Hippocampal formation (tissue), 2 donors: ENCODE measurements around the gene SLC39A10.
"Not testable (repeated sequence)": the region's sequence is repeated elsewhere in the genome, so short reads cannot be mapped to it uniquely, and the experiment has no call there.

Experiments used
- DNase-seq, 2 donors: peaks; one replicate each; lab custom pipeline; 2025; lab: John Stamatoyannopoulos, UW

The SLC39A10 gene

GRCh38 chr2:195644708-195645107 lies 12.3 kb upstream of the SLC39A10 start:
- not testable (repeated sequence) for DNase-seq

- DNase-seq: no peak
Observed at GRCh38 chr2:195645413-195645812, 11.6 kb upstream of the SLC39A10 start.

DNA sequence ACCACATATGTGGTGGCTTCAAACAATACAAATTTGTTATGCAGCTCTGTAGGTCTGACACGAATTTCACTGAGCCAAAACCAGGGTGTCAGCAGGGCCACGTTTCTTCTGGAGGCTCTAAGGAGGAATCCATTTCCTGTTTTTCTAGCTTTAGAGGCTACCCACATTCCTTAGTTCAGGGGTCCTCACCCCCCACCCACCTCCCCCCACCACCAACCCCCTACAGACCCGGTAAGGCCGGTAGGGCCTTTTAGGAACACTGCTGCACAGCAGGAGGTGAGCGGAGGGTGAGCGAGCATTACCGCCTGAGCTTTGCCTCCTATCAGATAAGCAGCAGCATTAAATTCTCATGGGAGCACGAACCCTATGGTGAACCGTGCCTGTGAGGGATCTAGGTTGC lies 10.6 kb upstream of the SLC39A10 start:
- DNase-seq: no peak

DNA sequence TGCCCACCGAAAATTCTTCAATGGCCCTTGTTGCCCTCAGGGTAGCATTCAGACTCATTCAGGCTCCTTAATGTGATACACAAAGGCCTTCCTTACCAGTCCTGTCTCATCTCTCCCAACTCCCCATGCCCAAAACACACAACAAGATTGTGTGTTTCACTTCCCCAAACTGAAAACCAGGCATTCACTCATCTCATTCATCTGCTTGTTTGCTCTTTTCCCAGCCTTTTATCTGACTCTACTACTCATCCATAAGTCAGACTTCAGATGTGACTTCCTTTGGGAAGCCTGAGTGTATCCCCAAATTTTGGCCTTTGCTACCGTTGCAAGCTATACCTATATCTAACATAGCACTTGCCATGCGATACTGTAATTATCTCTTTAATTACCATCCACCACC lies 9.7 kb upstream of the SLC39A10 start:
- no peak for DNase-seq

DNA sequence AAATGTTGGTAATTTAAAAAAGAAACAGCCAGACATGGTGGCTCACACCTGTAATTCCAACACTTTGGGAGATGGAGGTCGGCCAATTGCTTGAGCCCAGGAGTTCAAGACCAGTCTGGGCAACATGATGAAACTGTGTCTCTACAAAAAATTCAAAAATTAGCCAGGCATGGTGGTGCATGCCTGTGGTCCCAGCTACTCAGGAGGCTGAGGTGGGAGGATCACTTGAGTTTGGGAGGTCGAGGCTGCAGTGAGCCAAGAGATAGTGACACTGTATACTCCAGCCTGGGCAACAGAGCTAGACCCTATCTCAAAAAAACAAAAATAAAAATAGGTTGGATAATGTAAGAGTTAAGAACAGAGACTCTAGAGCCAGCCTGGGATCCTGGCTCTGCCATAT lies 8.7 kb upstream of the SLC39A10 start:
- not testable (repeated sequence) for DNase-seq

DNA sequence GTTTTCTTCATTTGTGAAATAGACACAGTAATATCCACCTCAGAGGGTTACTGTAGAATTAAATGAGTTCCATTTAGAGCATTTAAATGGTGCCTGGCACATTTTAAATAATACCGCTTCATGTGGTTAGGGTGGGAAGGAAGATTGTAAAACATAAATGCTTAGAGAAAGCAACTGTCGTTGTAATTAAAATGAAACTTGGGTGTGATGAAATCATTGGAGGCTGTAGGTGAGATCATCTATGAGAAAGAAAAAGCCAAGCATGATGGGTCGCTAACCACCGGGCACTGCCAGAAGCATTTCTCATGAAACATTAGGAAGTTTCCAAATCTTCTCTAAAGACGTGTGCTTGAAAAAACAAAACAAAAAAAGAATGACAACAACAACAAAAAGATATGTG lies 8.2 kb upstream of the SLC39A10 start:
- DNase-seq: no peak

DNA sequence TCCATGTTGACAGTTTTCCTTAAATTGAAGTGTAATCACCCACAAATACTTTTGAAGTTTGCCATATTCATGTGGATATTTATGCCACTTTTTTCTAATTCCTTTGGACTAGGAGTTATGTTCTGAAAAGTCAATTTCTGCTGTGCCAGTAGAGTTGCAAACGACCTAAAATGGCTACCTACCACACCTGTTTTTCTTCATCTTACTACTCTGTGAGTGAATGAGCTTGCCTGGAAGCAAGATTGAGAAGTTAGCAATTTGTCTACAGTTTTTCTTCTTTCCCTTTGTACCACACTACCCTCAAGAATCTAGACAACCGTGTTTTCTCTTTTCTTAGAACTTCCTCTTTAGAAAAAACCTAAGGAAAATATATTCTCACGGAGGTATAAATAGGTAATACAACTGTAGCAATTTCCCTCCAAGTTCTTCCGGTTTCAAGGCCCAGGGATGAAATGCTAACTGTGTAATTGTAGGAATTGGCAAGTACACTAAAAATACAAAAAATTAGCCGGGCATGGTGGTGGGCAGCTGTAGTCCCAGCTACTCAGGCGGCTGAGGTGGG lies 7.3 kb upstream of the SLC39A10 start:
- DNase-seq: no peak

GRCh38 chr2:195651046-195651445 lies 6.0 kb upstream of the SLC39A10 start:
- DNase-seq: no peak

DNA sequence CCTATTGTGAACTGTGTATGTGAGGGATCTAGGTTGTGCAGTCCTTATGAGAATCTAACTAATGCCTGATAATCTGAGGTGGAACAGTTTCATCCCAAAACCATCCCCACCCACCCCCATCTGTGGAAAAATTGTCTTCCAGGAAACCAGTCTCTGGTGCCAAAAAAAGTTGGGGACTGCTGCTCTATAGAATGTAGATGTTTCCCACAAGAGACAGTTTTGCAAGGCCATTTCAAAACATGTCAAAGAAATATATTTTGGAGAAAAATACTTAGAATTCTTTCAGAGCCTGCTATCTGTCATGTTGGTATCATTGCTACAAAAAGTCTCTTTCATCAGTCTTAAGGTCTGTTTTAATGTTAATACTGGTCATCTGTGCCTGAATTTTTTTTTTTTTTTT lies 4.1 kb upstream of the SLC39A10 start:
- DNase-seq: no peak

GRCh38 chr2:195656161-195656858 lies 716 bp upstream of the SLC39A10 start:
- no peak for DNase-seq

DNA sequence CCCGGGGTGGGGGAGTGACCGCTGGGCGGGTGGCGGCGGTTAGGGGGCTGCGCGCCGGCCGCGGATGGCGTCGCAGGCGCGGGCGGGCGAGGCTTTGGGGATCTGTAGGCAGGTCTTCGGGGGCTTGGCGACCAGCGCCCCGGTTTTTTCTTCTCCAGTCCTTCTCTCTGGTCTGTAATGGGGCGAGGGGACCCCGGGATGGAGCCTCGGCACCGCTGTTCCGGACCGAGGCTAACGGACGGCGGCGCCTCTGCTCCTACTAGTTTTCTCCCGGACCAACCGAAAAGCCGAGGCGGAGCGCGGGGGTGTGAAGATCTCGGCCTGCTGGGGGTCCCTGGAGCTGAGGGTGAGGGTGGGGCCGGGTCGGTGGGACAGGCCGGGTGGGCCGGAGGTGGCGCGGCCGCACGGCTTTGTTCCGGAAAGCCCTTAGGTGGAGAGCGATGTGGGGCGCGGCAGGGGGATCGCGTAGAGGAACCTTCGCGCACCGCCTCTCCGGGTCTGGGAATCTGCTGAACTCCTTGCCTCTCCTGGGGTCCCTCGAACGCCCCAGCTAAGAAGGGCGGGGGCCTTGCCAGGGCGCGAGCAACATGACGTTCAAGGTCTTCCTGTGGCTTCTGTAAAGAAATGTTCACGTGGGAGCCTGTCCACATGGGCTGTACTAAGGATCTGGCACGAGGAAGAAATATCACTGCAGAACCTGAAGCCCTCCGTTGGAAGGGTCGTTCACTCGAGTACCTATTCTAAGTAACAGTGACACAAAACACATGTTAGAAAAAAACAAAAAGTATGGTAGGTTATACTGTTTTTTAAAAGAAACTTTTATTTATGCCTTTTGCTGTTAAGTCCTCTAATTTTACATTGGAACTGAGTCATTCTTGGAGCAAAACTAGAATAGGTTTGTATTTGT lies 861 bp downstream of the SLC39A10 start:
- DNase-seq: peak; percentile 39 to 60

GRCh38 chr2:195658541-195658890 lies 1.5 kb downstream of the SLC39A10 start:
- DNase-seq: no peak

DNA sequence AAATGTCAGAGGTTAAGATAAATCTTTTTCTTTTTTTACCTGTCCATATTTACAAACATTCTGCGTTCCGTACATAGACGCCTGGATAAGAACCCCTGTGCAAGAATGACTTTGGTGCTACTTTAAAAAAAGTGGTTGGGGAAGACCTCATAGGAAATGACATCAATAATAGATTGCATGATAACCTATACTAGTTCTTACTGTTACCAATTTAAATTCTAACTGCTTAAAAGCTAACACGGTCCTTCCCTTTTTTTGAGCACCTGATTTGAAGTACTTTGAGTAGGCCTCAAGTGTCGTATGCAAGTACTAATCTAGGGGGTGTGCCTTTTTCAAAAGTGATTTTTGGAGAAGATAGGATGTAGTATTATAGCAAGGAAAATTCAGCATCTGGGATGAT lies 2.1 kb downstream of the SLC39A10 start:
- no peak for DNase-seq

GRCh38 chr2:195659982-195660890 lies 3.2 kb downstream of the SLC39A10 start:
- peak; percentile 29 to 71 for DNase-seq

DNA sequence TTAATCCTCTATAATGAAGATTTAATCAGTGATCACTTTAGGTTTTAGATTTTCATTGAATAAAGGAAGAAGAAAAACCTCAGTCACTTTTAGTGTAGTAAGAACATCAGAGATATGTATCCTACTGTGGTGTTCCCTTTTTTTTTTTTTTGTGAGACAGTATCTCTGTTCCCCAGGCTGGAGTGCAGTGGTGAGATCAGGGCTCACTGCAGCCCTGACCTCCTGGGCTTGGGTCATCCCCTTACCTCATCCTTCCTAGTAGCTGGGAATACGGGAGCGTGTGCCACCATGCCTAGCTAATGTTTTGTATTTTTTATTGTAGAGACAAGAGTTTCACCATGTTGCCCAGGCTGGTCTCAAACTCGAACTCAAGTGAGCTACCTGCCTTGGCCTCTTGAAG lies 5.1 kb downstream of the SLC39A10 start:
- no peak for DNase-seq

- no peak for DNase-seq
Observed at GRCh38 chr2:195663007-195663406, 6.0 kb downstream of the SLC39A10 start.

DNA sequence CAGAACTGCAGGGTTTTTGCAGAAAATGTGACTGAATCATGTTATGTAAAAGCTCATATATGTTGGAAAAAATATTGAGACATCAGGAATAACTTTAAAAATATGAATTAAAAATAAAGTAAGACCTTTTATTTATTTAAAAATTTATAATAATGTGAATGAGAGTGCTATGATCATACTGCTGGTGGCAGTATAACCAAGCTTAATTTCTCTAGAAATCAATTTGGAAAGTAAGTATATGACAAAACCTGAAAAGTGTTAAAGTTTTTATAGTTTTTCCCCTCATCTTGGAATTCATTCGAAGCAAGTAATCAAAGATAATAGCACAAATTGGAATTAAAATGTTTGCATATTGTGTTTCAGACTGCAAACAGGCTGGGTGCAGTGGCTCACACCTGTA lies 7.5 kb downstream of the SLC39A10 start:
- DNase-seq: peak in 1 of 2 donors; percentile 8

- not testable (repeated sequence) for DNase-seq
Observed at GRCh38 chr2:195665153-195665552, 8.1 kb downstream of the SLC39A10 start.

GRCh38 chr2:195666113-195666712 lies 9.2 kb downstream of the SLC39A10 start:
- DNase-seq: no peak

DNA sequence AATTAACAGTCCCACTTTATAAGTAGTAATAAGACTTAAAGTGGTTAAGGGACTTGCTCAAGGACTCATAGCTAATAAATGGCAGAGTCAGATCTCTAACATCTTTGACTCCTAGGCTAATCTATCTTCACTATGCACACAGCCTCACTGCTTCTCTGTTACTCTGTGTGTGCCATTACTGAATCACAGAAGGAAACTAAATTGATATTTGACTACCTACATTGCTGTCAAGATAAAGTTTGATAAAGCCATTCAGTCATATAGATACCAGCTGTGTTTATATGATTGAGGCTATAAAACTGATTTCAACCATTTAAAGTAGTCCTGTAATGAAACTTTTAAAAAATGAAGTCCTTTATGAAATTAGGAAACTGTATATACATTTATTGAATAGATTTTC lies 10.9 kb downstream of the SLC39A10 start:
- no peak for DNase-seq

DNA sequence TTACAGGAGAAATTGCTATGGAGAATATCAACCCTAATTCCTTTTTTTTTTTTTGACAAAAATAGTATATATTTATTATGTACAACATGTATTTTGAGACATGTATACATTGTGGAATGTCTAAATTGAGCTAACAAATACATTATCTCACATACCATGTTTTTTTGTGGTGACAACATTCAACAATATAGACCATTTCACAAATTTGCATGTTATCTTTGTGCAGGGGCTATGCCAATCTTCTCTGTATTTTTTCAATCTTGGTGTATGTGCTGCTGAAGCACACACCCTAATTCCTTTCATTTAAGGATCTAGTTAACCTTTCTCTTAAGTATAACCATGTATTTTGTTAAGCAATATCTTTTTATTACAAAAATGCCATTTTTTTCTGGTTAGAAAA lies 13.2 kb downstream of the SLC39A10 start:
- no peak for DNase-seq

GRCh38 chr2:195671563-195671962 lies 14.5 kb downstream of the SLC39A10 start:
- no peak for DNase-seq
